ENCODE measurements around the gene THTPA. TPM values are rescaled to one million over a fixed set of nuclear protein-coding genes. Genes with fewer than 3 reads are reported as not detected.

THTPA gene
- total and polyA plus RNA-seq, 9 of the 15 experiments (the other 6 are each of a cell fraction or from before 2014, with no cell fraction given), result 2.4 to 8.7 (median 5.2) TPM

DNA sequence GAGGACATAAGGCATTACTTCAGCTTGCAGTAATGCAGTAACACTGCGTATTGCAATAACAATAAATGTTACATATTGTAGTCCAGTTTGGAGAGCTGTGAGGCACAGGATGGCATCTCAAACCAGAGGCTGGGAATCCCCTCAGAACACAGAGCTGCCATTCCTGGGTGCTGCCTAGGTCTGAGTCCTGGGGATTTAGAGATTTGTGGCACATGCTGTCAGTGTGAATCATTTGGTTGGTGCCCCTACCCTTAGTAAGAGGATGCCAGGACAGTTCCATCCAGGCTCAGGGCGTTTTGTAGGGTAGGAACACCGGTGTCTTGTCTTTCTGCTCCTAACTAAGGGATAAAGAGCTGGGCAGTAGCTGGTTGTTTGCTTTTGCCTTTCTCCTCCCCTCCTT lies 27.1 kb upstream of the THTPA start:
- POLR2A ChIA-PET, result no interaction called here
- no peak for FAIRE-seq

More for the DNA sequence above, 27.1 kb upstream of the THTPA start:
- Histone ChIP-seq H3K9ac (ENCODE audit: insufficient read depth in 1 of 2, low read depth in 2 of 2, low read length in 2 of 2) (peak overlapping the region in 1 of 2 experiments; percentile 17; a peak in 1 of 4 replicates), H3K27ac (ENCODE audit: extremely low read depth, low read depth, low read length) (no peak overlapping the region), H3K9me3 (replicated peaks; ENCODE audit: control insufficient read depth, insufficient read depth, low read depth, low read length) (no peaks in the 10 kb centered on the region), H3K9me1 (ENCODE audit: control insufficient read depth, insufficient read depth, low read length) (no peaks in the 10 kb centered on the region), H4K20me1 (replicated peaks; ENCODE audit: control insufficient read depth, insufficient read depth, low read length) (no peaks in the 10 kb centered on the region; the same call in 1 of the 2 replicates), H3K79me2 (ENCODE audit: control insufficient read depth, insufficient read depth, low read length) (no peaks in the 10 kb centered on the region), H3K4me1 (replicated peaks in 1 of 2; ENCODE audit: control insufficient read depth in 2 of 2, insufficient read depth in 2 of 2, low read length in 2 of 2) (peaks cover 0 to 6% of the 10 kb centered on the region in 2 experiments; a peak in 2 of 5 replicates), H2AFZ (ENCODE audit: low read depth, low read length) (no peak overlapping the region), H3K4me3 (no peak overlapping the region), H3K36me3 (ENCODE audit: control insufficient read depth, insufficient read depth, low read length) (no peaks in the 10 kb centered on the region), H3K4me2 (ENCODE audit: insufficient read depth, low read length) (no peak overlapping the region), H3K27me3 (ENCODE audit: control insufficient read depth in 2 of 2, insufficient read depth in 2 of 2, low read length in 2 of 2) (peaks cover 0 to 49% of the 10 kb centered on the region in 2 experiments; a peak in 3 of 5 replicates)
- BruUV-seq (replicated peaks), result no TSS peak
- ATAC-seq (no peak), DNase-seq (ENCODE audit: extremely low read depth in 1 of 4, low spot score in 3 of 4) (no peak)
- 0% methylated on average over 3 of the region's 3 CpGs for WGBS (ENCODE audit: insufficient coverage, low coverage, missing lambda C conversion rate)
- TF ChIP-seq EZH2 (IDR thresholded peaks at IDR 0.05; ENCODE audit: borderline replicate concordance, low read depth, low read length) (no peak), CBX8 (IDR thresholded peaks at IDR 0.05; ENCODE audit: borderline replicate concordance, extremely low read depth, low read depth, low read length, poor library complexity, severe bottlenecking) (no peak), ZFPM2 (CRISPR knock-in tag; IDR thresholded peaks at IDR 0.05) (no peak), ZFX (CRISPR knock-in tag; IDR thresholded peaks at IDR 0.05) (no peak), POLR2B (IDR thresholded peaks at IDR 0.05; ENCODE audit: low read depth, partially characterized antibody) (no peak), CBX1 (IDR thresholded peaks at IDR 0.05; ENCODE audit: low read depth) (no peak)
- TF ChIP-seq, protein P1, sequence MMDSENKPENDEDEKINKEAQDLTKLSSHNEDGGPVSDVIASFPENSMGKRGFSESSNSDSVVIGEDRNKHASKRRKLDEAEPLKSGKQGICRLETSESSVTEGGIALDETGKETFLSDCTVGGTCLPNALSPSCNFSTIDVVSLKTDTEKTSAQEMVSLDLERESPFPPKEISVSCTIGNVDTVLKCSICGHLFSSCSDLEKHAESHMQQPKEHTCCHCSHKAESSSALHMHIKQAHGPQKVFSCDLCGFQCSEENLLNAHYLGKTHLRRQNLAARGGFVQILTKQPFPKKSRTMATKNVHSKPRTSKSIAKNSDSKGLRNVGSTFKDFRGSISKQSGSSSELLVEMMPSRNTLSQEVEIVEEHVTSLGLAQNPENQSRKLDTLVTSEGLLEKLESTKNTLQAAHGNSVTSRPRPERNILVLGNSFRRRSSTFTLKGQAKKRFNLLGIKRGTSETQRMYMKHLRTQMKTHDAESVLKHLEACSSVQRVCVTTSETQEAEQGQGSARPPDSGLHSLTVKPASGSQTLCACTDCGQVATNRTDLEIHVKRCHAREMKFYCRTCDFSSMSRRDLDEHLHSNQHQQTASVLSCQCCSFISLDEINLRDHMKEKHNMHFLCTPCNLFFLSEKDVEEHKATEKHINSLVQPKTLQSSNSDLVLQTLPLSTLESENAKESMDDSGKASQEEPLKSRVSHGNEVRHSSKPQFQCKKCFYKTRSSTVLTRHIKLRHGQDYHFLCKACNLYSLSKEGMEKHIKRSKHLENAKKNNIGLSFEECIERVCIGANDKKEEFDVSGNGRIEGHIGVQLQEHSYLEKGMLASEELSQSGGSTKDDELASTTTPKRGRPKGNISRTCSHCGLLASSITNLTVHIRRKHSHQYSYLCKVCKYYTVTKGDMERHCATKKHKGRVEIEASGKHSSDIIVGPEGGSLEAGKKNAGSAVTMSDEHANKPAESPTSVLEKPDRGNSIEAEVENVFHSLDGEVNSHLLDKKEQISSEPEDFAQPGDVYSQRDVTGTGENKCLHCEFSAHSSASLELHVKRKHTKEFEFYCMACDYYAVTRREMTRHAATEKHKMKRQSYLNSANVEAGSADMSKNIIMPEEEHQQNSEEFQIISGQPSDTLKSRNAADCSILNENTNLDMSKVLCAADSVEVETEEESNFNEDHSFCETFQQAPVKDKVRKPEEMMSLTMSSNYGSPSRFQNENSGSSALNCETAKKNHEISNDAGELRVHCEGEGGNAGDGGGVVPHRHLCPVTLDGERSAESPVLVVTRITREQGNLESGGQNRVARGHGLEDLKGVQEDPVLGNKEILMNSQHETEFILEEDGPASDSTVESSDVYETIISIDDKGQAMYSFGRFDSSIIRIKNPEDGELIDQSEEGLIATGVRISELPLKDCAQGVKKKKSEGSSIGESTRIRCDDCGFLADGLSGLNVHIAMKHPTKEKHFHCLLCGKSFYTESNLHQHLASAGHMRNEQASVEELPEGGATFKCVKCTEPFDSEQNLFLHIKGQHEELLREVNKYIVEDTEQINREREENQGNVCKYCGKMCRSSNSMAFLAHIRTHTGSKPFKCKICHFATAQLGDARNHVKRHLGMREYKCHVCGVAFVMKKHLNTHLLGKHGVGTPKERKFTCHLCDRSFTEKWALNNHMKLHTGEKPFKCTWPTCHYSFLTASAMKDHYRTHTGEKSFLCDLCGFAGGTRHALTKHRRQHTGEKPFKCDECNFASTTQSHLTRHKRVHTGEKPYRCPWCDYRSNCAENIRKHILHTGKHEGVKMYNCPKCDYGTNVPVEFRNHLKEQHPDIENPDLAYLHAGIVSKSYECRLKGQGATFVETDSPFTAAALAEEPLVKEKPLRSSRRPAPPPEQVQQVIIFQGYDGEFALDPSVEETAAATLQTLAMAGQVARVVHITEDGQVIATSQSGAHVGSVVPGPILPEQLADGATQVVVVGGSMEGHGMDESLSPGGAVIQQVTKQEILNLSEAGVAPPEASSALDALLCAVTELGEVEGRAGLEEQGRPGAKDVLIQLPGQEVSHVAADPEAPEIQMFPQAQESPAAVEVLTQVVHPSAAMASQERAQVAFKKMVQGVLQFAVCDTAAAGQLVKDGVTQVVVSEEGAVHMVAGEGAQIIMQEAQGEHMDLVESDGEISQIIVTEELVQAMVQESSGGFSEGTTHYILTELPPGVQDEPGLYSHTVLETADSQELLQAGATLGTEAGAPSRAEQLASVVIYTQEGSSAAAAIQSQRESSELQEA (IDR thresholded peaks at IDR 0.05; ENCODE audit: low read depth), result no peak
- TF ChIP-seq, protein P2, sequence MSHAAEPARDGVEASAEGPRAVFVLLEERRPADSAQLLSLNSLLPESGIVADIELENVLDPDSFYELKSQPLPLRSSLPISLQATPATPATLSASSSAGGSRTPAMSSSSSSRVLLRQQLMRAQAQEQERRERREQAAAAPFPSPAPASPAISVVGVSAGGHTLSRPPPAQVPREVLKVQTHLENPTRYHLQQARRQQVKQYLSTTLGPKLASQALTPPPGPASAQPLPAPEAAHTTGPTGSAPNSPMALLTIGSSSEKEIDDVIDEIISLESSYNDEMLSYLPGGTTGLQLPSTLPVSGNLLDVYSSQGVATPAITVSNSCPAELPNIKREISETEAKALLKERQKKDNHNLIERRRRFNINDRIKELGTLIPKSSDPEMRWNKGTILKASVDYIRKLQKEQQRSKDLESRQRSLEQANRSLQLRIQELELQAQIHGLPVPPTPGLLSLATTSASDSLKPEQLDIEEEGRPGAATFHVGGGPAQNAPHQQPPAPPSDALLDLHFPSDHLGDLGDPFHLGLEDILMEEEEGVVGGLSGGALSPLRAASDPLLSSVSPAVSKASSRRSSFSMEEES (CRISPR knock-in tag; IDR thresholded peaks at IDR 0.05), result no peak
- TF ChIP-seq, protein P3, sequence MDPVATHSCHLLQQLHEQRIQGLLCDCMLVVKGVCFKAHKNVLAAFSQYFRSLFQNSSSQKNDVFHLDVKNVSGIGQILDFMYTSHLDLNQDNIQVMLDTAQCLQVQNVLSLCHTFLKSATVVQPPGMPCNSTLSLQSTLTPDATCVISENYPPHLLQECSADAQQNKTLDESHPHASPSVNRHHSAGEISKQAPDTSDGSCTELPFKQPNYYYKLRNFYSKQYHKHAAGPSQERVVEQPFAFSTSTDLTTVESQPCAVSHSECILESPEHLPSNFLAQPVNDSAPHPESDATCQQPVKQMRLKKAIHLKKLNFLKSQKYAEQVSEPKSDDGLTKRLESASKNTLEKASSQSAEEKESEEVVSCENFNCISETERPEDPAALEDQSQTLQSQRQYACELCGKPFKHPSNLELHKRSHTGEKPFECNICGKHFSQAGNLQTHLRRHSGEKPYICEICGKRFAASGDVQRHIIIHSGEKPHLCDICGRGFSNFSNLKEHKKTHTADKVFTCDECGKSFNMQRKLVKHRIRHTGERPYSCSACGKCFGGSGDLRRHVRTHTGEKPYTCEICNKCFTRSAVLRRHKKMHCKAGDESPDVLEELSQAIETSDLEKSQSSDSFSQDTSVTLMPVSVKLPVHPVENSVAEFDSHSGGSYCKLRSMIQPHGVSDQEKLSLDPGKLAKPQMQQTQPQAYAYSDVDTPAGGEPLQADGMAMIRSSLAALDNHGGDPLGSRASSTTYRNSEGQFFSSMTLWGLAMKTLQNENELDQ (CRISPR knock-in tag; IDR thresholded peaks at IDR 0.05; ENCODE audit: borderline replicate concordance), result no peak
- CTCF ChIA-PET (ENCODE audit: low intra/inter-chr PET ratio), result no interaction called here
- in situ Hi-C loops (cut with MboI) (no loop called here), intact Hi-C loops (cut with micrococcal nuclease) (no loop called here)
